Measurements from ENCODE around the gene KIF26B.
"Not testable (repeated sequence)": the region's sequence is repeated elsewhere in the genome, so short reads cannot be mapped to it uniquely, and the experiment has no call there.

Gene KIF26B

GRCh38 chr1:245687636-245688535 lies 533.1 kb downstream of the KIF26B start:
- DNase-seq (ENCODE audit: low read depth), result no peak
- H3K4me3 ChIP-seq (ENCODE audit: low read depth, low read length), result no peak overlapping the region

GRCh38 chr1:245688536-245689453 lies 534.0 kb downstream of the KIF26B start:
- DNase-seq (ENCODE audit: low read depth), result no peak
- H3K4me3 ChIP-seq (ENCODE audit: low read depth, low read length), result no peak overlapping the region

- no peak overlapping the region for H3K4me3 ChIP-seq (ENCODE audit: low read depth, low read length)
- no peak for DNase-seq (ENCODE audit: low read depth)
Observed at GRCh38 chr1:245690156-245690690, 535.4 kb downstream of the KIF26B start.

GRCh38 chr1:245690946-245691541 lies 536.3 kb downstream of the KIF26B start:
- no peak for DNase-seq (ENCODE audit: low read depth)
- H3K4me3 ChIP-seq (ENCODE audit: low read depth, low read length), result no peak overlapping the region

GRCh38 chr1:245691897-245692296 lies 537.1 kb downstream of the KIF26B start:
- H3K4me3 ChIP-seq (ENCODE audit: low read depth, low read length), result no peak overlapping the region
- DNase-seq (ENCODE audit: low read depth), result no peak

- H3K4me3 ChIP-seq (ENCODE audit: low read depth, low read length), result no peak overlapping the region
- no peak for DNase-seq (ENCODE audit: low read depth)
Observed at GRCh38 chr1:245692318-245692717, 537.5 kb downstream of the KIF26B start.

GRCh38 chr1:245693116-245693793 lies 538.5 kb downstream of the KIF26B start:
- H3K4me3 ChIP-seq (ENCODE audit: low read depth, low read length), result no peak overlapping the region
- no peak for DNase-seq (ENCODE audit: low read depth)

GRCh38 chr1:245693941-245694752 lies 539.4 kb downstream of the KIF26B start:
- H3K4me3 ChIP-seq (ENCODE audit: low read depth, low read length), result no peak overlapping the region
- DNase-seq (ENCODE audit: low read depth), result no peak

GRCh38 chr1:245694753-245695195 lies 540.0 kb downstream of the KIF26B start:
- no peak overlapping the region for H3K4me3 ChIP-seq (ENCODE audit: low read depth, low read length)
- DNase-seq (ENCODE audit: low read depth), result no peak

GRCh38 chr1:245695211-245695610 lies 540.4 kb downstream of the KIF26B start:
- no peak for DNase-seq (ENCODE audit: low read depth)
- no peak overlapping the region for H3K4me3 ChIP-seq (ENCODE audit: low read depth, low read length)

- H3K4me3 ChIP-seq (ENCODE audit: low read depth, low read length); DNase-seq (ENCODE audit: low read depth): not testable (repeated sequence)
Observed at GRCh38 chr1:245695701-245696100, 540.9 kb downstream of the KIF26B start.

- H3K4me3 ChIP-seq (ENCODE audit: low read depth, low read length), result no peak overlapping the region
Observed at GRCh38 chr1:245698116-245698515, 543.3 kb downstream of the KIF26B start.

GRCh38 chr1:245698860-245699259 lies 544.1 kb downstream of the KIF26B start:
- no peak for DNase-seq (ENCODE audit: low read depth)
- no peak overlapping the region for H3K4me3 ChIP-seq (ENCODE audit: low read depth, low read length)

More at GRCh38 chr1:245698116-245698515, 543.3 kb downstream of the KIF26B start:
- no peak for DNase-seq (ENCODE audit: low read depth)

- DNase-seq (ENCODE audit: low read depth), result no peak
- H3K4me3 ChIP-seq (ENCODE audit: low read depth, low read length), result no peak overlapping the region
Observed at GRCh38 chr1:245700631-245701030, 545.8 kb downstream of the KIF26B start.

- DNase-seq (ENCODE audit: low read depth), result no peak
- no peak overlapping the region for H3K4me3 ChIP-seq (ENCODE audit: low read depth, low read length)
Observed at GRCh38 chr1:245701631-245702030, 546.8 kb downstream of the KIF26B start.

GRCh38 chr1:245702346-245702745 lies 547.6 kb downstream of the KIF26B start:
- DNase-seq (ENCODE audit: low read depth), result no peak
- no peak overlapping the region for H3K4me3 ChIP-seq (ENCODE audit: low read depth, low read length)

GRCh38 chr1:245704341-245704740 lies 549.6 kb downstream of the KIF26B start:
- no peak overlapping the region for H3K4me3 ChIP-seq (ENCODE audit: low read depth, low read length)
- DNase-seq (ENCODE audit: low read depth), result no peak

- H3K4me3 ChIP-seq (ENCODE audit: low read depth, low read length), result no peak overlapping the region
- no peak for DNase-seq (ENCODE audit: low read depth)
Observed at GRCh38 chr1:245704765-245705164, 550.0 kb downstream of the KIF26B start.
